ENCODE measurements around the gene SLC16A8. TPM values are rescaled to one million over a fixed set of nuclear protein-coding genes. Genes with fewer than 3 reads are reported as not detected.

The SLC16A8 gene
- total and polyA plus RNA-seq, 9 of the 15 experiments (the other 6 are each of a cell fraction or from before 2014, with no cell fraction given): not detected

DNA sequence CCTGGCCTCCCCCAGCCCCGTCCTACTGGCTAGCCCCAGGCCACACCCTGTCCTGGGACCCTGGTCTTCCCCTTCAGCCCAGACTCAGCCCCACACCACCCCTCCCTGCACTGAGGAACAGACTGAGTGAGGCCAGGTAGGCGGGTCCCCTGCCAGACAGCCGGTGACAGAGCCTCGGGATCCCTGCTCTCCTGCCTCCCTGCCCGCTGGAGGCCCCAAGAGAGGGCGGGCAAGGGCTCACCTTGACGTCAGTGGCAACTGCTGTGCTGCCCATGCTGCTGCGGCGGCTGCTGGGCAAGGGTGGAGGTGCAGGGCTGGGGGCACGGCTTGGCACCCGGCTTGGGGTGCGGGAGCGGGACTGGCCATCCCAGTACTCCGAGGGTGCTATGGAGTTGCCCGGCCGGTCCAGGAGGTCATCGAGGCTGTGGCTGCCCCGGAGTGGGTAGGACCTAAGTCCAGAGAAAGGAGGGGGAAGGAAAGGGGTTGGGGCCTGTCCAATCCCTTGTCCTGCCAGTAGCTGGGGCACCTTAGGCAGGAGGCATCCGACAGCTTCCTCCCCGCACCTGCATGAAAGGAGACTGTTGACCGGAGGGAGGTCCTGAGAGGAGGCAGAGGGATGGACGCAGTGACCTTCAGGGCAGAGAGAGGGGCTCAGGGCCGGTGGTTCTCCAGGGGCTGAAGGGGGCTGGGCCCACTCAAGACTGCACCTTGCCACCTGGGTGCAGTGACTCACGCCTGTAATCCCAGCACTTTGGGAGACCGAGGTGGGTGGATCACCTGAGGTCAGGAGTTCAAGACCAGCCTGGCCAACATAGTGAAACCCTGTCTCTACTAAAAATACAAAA lies 2.2 kb upstream of the SLC16A8 start:
- BruUV-seq (replicated peaks): no TSS peak
- FAIRE-seq (no peak), DNase-seq (ENCODE audit: extremely low read depth in 1 of 4, low spot score in 3 of 4) (peak in 2 of 4 experiments; percentile 32 to 48), ATAC-seq (no peak; the same call in 2 of the 3 replicates)
- no peak overlapping the region for H3K9ac ChIP-seq (ENCODE audit: insufficient read depth in 1 of 2, low read depth in 2 of 2, low read length in 2 of 2)
- H3K9me1 ChIP-seq (ENCODE audit: control insufficient read depth, insufficient read depth, low read length): no peaks in the 10 kb centered on the region
- ChIA-PET CTCF (ENCODE audit: low intra/inter-chr PET ratio) (no interaction called here), POLR2A (interaction anchor here (0.6 kb wide), 2 partner anchors 17 to 106 kb away, joined by 3 read pairs; no protein-coding TSS in a partner anchor)
- 22% methylated on average over 12 of the region's 25 CpGs for WGBS (ENCODE audit: insufficient coverage, low coverage, missing lambda C conversion rate)
- no peaks in the 10 kb centered on the region for H3K79me2 ChIP-seq (ENCODE audit: control insufficient read depth, insufficient read depth, low read length)
- H4K20me1 ChIP-seq (replicated peaks; ENCODE audit: control insufficient read depth, insufficient read depth, low read length): no peaks in the 10 kb centered on the region
- TF ChIP-seq, protein P1, sequence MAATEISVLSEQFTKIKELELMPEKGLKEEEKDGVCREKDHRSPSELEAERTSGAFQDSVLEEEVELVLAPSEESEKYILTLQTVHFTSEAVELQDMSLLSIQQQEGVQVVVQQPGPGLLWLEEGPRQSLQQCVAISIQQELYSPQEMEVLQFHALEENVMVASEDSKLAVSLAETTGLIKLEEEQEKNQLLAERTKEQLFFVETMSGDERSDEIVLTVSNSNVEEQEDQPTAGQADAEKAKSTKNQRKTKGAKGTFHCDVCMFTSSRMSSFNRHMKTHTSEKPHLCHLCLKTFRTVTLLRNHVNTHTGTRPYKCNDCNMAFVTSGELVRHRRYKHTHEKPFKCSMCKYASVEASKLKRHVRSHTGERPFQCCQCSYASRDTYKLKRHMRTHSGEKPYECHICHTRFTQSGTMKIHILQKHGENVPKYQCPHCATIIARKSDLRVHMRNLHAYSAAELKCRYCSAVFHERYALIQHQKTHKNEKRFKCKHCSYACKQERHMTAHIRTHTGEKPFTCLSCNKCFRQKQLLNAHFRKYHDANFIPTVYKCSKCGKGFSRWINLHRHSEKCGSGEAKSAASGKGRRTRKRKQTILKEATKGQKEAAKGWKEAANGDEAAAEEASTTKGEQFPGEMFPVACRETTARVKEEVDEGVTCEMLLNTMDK (IDR thresholded peaks at IDR 0.05; ENCODE audit: borderline replicate concordance, insufficient read depth, low read depth, low read length, poor library complexity, severe bottlenecking): no peak
- H3K27me3 ChIP-seq (ENCODE audit: control insufficient read depth in 2 of 2, insufficient read depth in 2 of 2, low read length in 2 of 2): peaks cover 2 to 37% of the 10 kb centered on the region in 2 experiments; a peak in 2 of 5 replicates
- no peaks in the 10 kb centered on the region for H3K36me3 ChIP-seq (ENCODE audit: control insufficient read depth, insufficient read depth, low read length)
- H3K9me3 ChIP-seq (replicated peaks; ENCODE audit: control insufficient read depth, insufficient read depth, low read depth, low read length): no peaks in the 10 kb centered on the region
- H3K4me1 ChIP-seq (replicated peaks in 1 of 2; ENCODE audit: control insufficient read depth in 2 of 2, insufficient read depth in 2 of 2, low read length in 2 of 2): peaks cover 0 to 49% of the 10 kb centered on the region in 2 experiments; a peak in 2 of 5 replicates
- no peak overlapping the region for H3K27ac ChIP-seq (ENCODE audit: extremely low read depth, low read depth, low read length)
- no peak overlapping the region for H3K4me2 ChIP-seq (ENCODE audit: insufficient read depth, low read length)
- no peak overlapping the region for H3K4me3 ChIP-seq
- in situ Hi-C loops (cut with MboI): no loop called here
- intact Hi-C loops (cut with micrococcal nuclease): no loop called here
- no peak overlapping the region for H2AFZ ChIP-seq (ENCODE audit: low read depth, low read length)
